GM23338 (cell line): Measurements from ENCODE around the gene NCDN. TPM values are rescaled to one million over a fixed set of nuclear protein-coding genes. Genes with fewer than 3 reads are reported as not detected.

Source experiments
- ATAC-seq: fragments of 200-7000 bp; cut with Tn5 transposase; 3 replicates; pipeline ENCODE4 v1.9.1; 2020
- DNase-seq: peaks from one replicate; pipeline ENCODE4 v3.0.0-alpha.2; 2015; ENCODE audit warnings: low spot score
- H2AFZ ChIP-seq: fragments of 200-600 bp; sonication (generic); 2 replicates; pipeline ENCODE4 v1.8.0; 2016; ENCODE audit warnings: antibody characterized with exemption, mild to moderate bottlenecking, moderate library complexity
- H3F3A ChIP-seq: fragments of 200-600 bp; sonication (generic); replicated peaks from 2 replicates; pipeline ENCODE4 v1.8.0; 2017; ENCODE audit warnings: antibody characterized with exemption, mixed run types, low read depth
- H3K27ac ChIP-seq: fragments of 200-600 bp; sonication (generic); 2 replicates; pipeline ENCODE4 v1.6.1; 2016; ENCODE audit warnings: low read depth
- H3K27me3 ChIP-seq: fragments of 200-600 bp; sonication (generic); 2 replicates; pipeline ENCODE4 v1.8.0; 2016; ENCODE audit warnings: mild to moderate bottlenecking, mixed run types, moderate library complexity; ENCODE audit not compliant: insufficient read depth
- H3K36me3 ChIP-seq: fragments of 200-600 bp; sonication (generic); 2 replicates; pipeline ENCODE4 v1.8.0; 2016; ENCODE audit warnings: mild to moderate bottlenecking; ENCODE audit not compliant: insufficient read depth
- H3K4me1 ChIP-seq: fragments of 200-600 bp; sonication (generic); 2 replicates; pipeline ENCODE4 v1.8.0; 2016; ENCODE audit warnings: mild to moderate bottlenecking, moderate library complexity; ENCODE audit not compliant: insufficient read depth
- H3K4me2 ChIP-seq: fragments of 200-600 bp; sonication (generic); 2 replicates; pipeline ENCODE4 v1.7.1; 2017; ENCODE audit warnings: mixed run types
- H3K4me3 ChIP-seq: fragments of 200-600 bp; sonication (generic); 2 replicates; pipeline ENCODE4 v1.6.1; 2016; ENCODE audit warnings: mixed run types
- H3K79me2 ChIP-seq: fragments of 200-600 bp; sonication (generic); replicated peaks from 2 replicates; pipeline ENCODE4 v1.8.0; 2017; ENCODE audit warnings: mild to moderate bottlenecking; ENCODE audit not compliant: insufficient read depth
- H3K9me2 ChIP-seq: fragments of 200-600 bp; sonication (generic); 2 replicates; pipeline ENCODE4 v1.8.0; 2017; ENCODE audit not compliant: insufficient read depth
- H4K20me1 ChIP-seq: fragments of 200-600 bp; sonication (generic); replicated peaks from 2 replicates; pipeline ENCODE4 v1.8.0; 2017; ENCODE audit warnings: mild to moderate bottlenecking; ENCODE audit not compliant: insufficient read depth
- H3K27ac Mint-ChIP-seq: 2 replicates; pipeline ENCODE4 v1.8.0; 2020; ENCODE audit warnings: inconsistent platforms, mild to moderate bottlenecking, moderate library complexity, mixed read lengths
- H3K27me3 Mint-ChIP-seq: 3 replicates; pipeline ENCODE4 v1.8.0; 2022; ENCODE audit warnings: low read depth, mild to moderate bottlenecking, moderate library complexity, mixed read lengths, inconsistent platforms; ENCODE audit not compliant: insufficient read depth, poor library complexity
- H3K36me3 Mint-ChIP-seq: 3 replicates; pipeline ENCODE4 v1.8.0; 2021; ENCODE audit warnings: low read depth, mild to moderate bottlenecking, inconsistent platforms, moderate library complexity, mixed read lengths
- H3K4me1 Mint-ChIP-seq: 3 replicates; pipeline ENCODE4 v1.8.0; 2020; ENCODE audit warnings: mild to moderate bottlenecking, inconsistent platforms, mixed read lengths
- H3K4me3 Mint-ChIP-seq: 3 replicates; pipeline ENCODE4 v1.8.0; 2021; ENCODE audit warnings: moderate library complexity, mild to moderate bottlenecking, inconsistent platforms, mixed read lengths
- H3K9me3 Mint-ChIP-seq: 3 replicates; pipeline ENCODE4 v1.8.0; 2020; ENCODE audit warnings: moderate library complexity, mild to moderate bottlenecking, inconsistent platforms, mixed read lengths
- EZH2 ChIP-seq: fragments of 200-600 bp; sonication (generic); IDR thresholded peaks from one replicate; pipeline ENCODE4 v1.8.0; 2017; ENCODE audit warnings: antibody characterized with exemption, mild to moderate bottlenecking, low read depth; ENCODE audit not compliant: unreplicated experiment
- JUNB ChIP-seq: IDR thresholded peaks from one replicate; pipeline ENCODE4 v1.6.1; 2016; ENCODE audit warnings: antibody characterized with exemption; ENCODE audit not compliant: unreplicated experiment
- NANOG ChIP-seq: IDR thresholded peaks from 2 replicates; pipeline ENCODE4 v1.6.1; 2016; ENCODE audit warnings: antibody characterized with exemption, borderline replicate concordance
- ZNF331 ChIP-seq: fragments of 250-450 bp; sonication (Bioruptor Pico); IDR thresholded peaks from 2 replicates; pipeline ENCODE4 v1.5.0; 2020; ENCODE audit warnings: low read depth, mild to moderate bottlenecking, moderate library complexity
- polyA plus RNA-seq: library from polyadenylated mRNA; unstranded; fragments of >200 nt; fragmentation: Nextera tagmentation; extraction: Ambion mirVana; gene quantifications from 2 replicates; pipeline ENCODE4 v1.2.1, GENCODE V29; 2016
- total RNA-seq: library from RNA; depleted of rRNA; stranded (reverse); fragments of >200 nt; shearing (Covaris generic); gene quantifications from 2 replicates; pipeline ENCODE4 v1.2.3, GENCODE V29; 2014
- TF ChIP-seq, protein P1 (sequence below): IDR thresholded peaks from one replicate; pipeline ENCODE4 v1.6.1; 2018; ENCODE audit warnings: antibody characterized with exemption; ENCODE audit not compliant: unreplicated experiment
- TF ChIP-seq, protein P2 (sequence below), 2 experiments: fragments of 200-600 bp in 1 of 2; sonication (generic) in 1 of 2; conservative IDR thresholded peaks; 2 replicates each; pipeline versions ENCODE4 v1.5.1 to v1.6.1; 2016 to 2017; ENCODE audit warnings: antibody characterized with exemption in 2 of 2, low read depth in 2 of 2, mild to moderate bottlenecking in 2 of 2, moderate library complexity in 1 of 2
- TF ChIP-seq, protein P3 (sequence below): fragments of 250-450 bp; sonication (Bioruptor Pico); IDR thresholded peaks from 2 replicates; pipeline ENCODE4 v1.5.0; 2020; ENCODE audit warnings: mild to moderate bottlenecking, moderate library complexity

Gene NCDN
- total and polyA plus RNA-seq, 2 experiments from 2014 or later, result 13.2 to 44.2 TPM

DNA sequence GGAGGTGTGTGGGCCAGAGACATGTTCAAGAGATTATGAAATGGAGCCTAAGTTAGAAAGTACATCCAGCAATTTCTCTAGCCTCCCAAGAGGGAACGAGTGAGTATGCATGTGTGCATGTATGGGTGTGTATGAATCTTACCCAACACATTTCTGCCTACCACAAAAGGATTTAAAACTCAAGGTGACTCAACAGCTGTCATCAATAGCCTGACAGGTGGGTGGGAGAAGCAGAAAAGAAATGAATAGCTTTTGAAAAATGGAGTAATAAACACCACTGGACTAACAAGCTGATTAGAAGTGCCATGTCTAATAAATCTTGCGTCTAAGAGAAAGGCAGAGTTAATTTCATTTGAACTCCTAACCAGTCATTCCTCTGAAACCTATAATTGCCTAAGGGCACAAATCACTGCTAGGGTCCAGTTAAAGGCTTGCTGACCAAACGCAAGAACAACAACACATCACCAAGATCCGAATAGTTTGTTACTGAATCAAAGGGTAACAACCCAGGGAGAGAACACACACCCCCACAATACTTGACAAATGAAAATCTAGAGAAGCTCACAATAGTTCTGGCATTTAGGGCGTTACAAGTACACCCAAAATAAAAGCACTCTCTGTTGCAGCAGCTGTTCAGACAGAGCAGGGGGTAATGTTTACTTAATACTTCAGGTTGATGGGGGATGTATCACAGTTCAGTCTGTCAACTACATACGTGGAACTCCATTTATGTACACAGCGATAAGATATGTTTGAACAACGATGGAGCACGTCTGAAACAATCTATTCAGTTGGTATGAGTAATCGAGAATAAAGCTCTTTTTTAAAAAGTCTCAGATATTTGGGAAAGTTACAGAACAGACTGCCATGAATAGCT, 1.8 kb upstream of the NCDN start:
- H3K36me3 ChIP-seq, result peaks cover 7% of the 10 kb centered on the region; the same call in 1 of the 2 replicates
- Mint-ChIP-seq H3K27ac (peak overlapping the region; percentile 93), H3K4me3 (peak overlapping the region; percentile 98), H3K4me1 (peaks cover 49% of the 10 kb centered on the region), H3K36me3 (peaks cover 35% of the 10 kb centered on the region), H3K27me3 (peaks cover 14% of the 10 kb centered on the region), H3K9me3 (peaks cover 3% of the 10 kb centered on the region; the same call in 1 of the 3 replicates)
- H3K27me3 ChIP-seq, result no peaks in the 10 kb centered on the region
- peak overlapping the region; percentile 71 for H3K4me2 ChIP-seq
- no peak overlapping the region for H2AFZ ChIP-seq
- TF ChIP-seq, protein P1, sequence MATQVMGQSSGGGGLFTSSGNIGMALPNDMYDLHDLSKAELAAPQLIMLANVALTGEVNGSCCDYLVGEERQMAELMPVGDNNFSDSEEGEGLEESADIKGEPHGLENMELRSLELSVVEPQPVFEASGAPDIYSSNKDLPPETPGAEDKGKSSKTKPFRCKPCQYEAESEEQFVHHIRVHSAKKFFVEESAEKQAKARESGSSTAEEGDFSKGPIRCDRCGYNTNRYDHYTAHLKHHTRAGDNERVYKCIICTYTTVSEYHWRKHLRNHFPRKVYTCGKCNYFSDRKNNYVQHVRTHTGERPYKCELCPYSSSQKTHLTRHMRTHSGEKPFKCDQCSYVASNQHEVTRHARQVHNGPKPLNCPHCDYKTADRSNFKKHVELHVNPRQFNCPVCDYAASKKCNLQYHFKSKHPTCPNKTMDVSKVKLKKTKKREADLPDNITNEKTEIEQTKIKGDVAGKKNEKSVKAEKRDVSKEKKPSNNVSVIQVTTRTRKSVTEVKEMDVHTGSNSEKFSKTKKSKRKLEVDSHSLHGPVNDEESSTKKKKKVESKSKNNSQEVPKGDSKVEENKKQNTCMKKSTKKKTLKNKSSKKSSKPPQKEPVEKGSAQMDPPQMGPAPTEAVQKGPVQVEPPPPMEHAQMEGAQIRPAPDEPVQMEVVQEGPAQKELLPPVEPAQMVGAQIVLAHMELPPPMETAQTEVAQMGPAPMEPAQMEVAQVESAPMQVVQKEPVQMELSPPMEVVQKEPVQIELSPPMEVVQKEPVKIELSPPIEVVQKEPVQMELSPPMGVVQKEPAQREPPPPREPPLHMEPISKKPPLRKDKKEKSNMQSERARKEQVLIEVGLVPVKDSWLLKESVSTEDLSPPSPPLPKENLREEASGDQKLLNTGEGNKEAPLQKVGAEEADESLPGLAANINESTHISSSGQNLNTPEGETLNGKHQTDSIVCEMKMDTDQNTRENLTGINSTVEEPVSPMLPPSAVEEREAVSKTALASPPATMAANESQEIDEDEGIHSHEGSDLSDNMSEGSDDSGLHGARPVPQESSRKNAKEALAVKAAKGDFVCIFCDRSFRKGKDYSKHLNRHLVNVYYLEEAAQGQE, result no peak
- DNase-seq (no peak), ATAC-seq (no peak)
- H3K9me2 ChIP-seq, result no peaks in the 10 kb centered on the region
- H3K27ac ChIP-seq, result peak overlapping the region; percentile 93
- H3K79me2 ChIP-seq, result peaks cover 52% of the 10 kb centered on the region
- peak overlapping the region; percentile 91 for H3K4me3 ChIP-seq
- H4K20me1 ChIP-seq, result no peaks in the 10 kb centered on the region
- peaks cover 34% of the 10 kb centered on the region for H3K4me1 ChIP-seq
- H3F3A ChIP-seq, result peaks cover 13% of the 10 kb centered on the region

DNA sequence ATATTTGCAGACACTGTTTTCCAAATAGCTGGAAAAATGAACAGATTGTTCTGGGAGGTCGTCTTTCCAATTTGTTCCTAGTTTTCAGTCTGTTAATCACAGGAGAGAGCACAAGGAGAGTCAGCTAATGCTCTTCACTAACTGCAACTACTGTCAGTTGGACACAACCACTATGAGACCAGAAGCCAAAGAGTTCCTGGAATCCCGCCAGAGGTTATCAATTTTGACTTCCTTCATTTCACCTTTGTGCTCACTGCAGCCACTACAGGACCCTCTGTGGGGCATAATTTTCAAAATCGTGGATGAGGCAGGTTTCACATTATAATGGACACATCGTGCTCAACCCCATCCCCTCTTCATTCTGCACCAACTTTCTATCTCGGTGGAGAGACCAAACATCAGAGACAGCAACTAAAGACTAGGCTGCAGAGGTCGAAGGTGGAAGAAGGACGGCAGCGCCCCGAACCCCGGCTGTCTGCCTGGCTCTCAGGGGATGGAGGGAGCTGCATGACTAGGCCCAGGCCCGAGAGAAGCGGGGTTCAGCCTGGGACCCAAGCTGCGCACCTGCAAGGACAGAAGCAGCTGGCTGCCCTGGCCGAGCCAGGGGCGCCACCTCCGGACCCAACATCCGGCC, 998 bp upstream of the NCDN start:
- peaks cover 17% of the 10 kb centered on the region for H3K27me3 Mint-ChIP-seq
- ATAC-seq (no peak), DNase-seq (no peak)
- Histone ChIP-seq H3K4me2 (peak overlapping the region; percentile 71), H2AFZ (no peak overlapping the region), H3K4me3 (peak overlapping the region; percentile 91), H4K20me1 (no peaks in the 10 kb centered on the region; the same call in 1 of the 2 replicates), H3K36me3 (peaks cover 6% of the 10 kb centered on the region; the same call in 1 of the 2 replicates), H3F3A (peaks cover 13% of the 10 kb centered on the region), H3K27me3 (no peaks in the 10 kb centered on the region), H3K9me2 (no peaks in the 10 kb centered on the region), H3K79me2 (peaks cover 45% of the 10 kb centered on the region), H3K4me1 (peaks cover 34% of the 10 kb centered on the region), H3K27ac (peak overlapping the region; percentile 93)
- peaks cover 3% of the 10 kb centered on the region; the same call in 1 of the 3 replicates for H3K9me3 Mint-ChIP-seq
- H3K4me3 Mint-ChIP-seq, result peak overlapping the region; percentile 98
- H3K36me3 Mint-ChIP-seq, result peaks cover 39% of the 10 kb centered on the region
- peaks cover 48% of the 10 kb centered on the region for H3K4me1 Mint-ChIP-seq
- peak overlapping the region; percentile 93; the same call in 1 of the 2 replicates for H3K27ac Mint-ChIP-seq
- TF ChIP-seq ZNF331 (CRISPR knock-in tag) (no peak), EZH2 (no peak), JUNB (no peak), NANOG (no peak)
- TF ChIP-seq, protein P2, sequence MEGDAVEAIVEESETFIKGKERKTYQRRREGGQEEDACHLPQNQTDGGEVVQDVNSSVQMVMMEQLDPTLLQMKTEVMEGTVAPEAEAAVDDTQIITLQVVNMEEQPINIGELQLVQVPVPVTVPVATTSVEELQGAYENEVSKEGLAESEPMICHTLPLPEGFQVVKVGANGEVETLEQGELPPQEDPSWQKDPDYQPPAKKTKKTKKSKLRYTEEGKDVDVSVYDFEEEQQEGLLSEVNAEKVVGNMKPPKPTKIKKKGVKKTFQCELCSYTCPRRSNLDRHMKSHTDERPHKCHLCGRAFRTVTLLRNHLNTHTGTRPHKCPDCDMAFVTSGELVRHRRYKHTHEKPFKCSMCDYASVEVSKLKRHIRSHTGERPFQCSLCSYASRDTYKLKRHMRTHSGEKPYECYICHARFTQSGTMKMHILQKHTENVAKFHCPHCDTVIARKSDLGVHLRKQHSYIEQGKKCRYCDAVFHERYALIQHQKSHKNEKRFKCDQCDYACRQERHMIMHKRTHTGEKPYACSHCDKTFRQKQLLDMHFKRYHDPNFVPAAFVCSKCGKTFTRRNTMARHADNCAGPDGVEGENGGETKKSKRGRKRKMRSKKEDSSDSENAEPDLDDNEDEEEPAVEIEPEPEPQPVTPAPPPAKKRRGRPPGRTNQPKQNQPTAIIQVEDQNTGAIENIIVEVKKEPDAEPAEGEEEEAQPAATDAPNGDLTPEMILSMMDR (conservative IDR thresholded peaks at IDR 0.05; ENCODE audit: low read depth in 2 of 2), result no peak; a peak in 1 of 4 replicates
- TF ChIP-seq, protein P3, sequence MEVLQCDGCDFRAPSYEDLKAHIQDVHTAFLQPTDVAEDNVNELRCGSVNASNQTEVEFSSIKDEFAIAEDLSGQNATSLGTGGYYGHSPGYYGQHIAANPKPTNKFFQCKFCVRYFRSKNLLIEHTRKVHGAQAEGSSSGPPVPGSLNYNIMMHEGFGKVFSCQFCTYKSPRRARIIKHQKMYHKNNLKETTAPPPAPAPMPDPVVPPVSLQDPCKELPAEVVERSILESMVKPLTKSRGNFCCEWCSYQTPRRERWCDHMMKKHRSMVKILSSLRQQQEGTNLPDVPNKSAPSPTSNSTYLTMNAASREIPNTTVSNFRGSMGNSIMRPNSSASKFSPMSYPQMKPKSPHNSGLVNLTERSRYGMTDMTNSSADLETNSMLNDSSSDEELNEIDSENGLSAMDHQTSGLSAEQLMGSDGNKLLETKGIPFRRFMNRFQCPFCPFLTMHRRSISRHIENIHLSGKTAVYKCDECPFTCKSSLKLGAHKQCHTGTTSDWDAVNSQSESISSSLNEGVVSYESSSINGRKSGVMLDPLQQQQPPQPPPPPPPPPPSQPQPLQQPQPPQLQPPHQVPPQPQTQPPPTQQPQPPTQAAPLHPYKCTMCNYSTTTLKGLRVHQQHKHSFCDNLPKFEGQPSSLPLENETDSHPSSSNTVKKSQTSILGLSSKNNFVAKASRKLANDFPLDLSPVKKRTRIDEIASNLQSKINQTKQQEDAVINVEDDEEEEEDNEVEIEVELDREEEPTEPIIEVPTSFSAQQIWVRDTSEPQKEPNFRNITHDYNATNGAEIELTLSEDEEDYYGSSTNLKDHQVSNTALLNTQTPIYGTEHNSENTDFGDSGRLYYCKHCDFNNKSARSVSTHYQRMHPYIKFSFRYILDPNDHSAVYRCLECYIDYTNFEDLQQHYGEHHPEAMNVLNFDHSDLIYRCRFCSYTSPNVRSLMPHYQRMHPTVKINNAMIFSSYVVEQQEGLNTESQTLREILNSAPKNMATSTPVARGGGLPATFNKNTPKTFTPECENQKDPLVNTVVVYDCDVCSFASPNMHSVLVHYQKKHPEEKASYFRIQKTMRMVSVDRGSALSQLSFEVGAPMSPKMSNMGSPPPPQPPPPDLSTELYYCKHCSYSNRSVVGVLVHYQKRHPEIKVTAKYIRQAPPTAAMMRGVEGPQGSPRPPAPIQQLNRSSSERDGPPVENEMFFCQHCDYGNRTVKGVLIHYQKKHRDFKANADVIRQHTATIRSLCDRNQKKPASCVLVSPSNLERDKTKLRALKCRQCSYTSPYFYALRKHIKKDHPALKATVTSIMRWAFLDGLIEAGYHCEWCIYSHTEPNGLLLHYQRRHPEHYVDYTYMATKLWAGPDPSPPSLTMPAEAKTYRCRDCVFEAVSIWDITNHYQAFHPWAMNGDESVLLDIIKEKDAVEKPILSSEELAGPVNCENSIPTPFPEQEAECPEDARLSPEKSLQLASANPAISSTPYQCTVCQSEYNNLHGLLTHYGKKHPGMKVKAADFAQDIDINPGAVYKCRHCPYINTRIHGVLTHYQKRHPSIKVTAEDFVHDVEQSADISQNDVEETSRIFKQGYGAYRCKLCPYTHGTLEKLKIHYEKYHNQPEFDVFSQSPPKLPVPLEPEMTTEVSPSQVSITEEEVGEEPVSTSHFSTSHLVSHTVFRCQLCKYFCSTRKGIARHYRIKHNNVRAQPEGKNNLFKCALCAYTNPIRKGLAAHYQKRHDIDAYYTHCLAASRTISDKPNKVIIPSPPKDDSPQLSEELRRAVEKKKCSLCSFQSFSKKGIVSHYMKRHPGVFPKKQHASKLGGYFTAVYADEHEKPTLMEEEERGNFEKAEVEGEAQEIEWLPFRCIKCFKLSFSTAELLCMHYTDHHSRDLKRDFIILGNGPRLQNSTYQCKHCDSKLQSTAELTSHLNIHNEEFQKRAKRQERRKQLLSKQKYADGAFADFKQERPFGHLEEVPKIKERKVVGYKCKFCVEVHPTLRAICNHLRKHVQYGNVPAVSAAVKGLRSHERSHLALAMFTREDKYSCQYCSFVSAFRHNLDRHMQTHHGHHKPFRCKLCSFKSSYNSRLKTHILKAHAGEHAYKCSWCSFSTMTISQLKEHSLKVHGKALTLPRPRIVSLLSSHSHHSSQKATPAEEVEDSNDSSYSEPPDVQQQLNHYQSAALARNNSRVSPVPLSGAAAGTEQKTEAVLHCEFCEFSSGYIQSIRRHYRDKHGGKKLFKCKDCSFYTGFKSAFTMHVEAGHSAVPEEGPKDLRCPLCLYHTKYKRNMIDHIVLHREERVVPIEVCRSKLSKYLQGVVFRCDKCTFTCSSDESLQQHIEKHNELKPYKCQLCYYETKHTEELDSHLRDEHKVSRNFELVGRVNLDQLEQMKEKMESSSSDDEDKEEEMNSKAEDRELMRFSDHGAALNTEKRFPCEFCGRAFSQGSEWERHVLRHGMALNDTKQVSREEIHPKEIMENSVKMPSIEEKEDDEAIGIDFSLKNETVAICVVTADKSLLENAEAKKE (CRISPR knock-in tag), result no peak
